Cardiac muscle cell (in vitro differentiated cells and primary cell): ENCODE data around the gene NTSR1. TPM values are rescaled to one million over a fixed set of nuclear protein-coding genes. Genes with fewer than 3 reads are reported as not detected.

Source experiments
- DNase-seq, 2 donors: peaks; one replicate each; pipeline versions ENCODE4 v3.0.0 to v3.0.0-alpha.2; 2010 to 2017; ENCODE audit warnings: low read depth in 1 of 2, low spot score in 1 of 2
- H3K27ac ChIP-seq: fragments of 200-600 bp; sonication (generic); 2 replicates; pipeline ENCODE4 v1.5.1; 2016
- H3K27me3 ChIP-seq: fragments of 200-600 bp; sonication (generic); 2 replicates; pipeline ENCODE4 v1.6.0; 2016; ENCODE audit warnings: control low read depth
- H3K36me3 ChIP-seq: fragments of 200-600 bp; sonication (generic); 2 replicates; pipeline ENCODE4 v1.5.1; 2016; ENCODE audit warnings: control low read depth
- H3K4me1 ChIP-seq: fragments of 200-600 bp; sonication (generic); 2 replicates; pipeline ENCODE4 v1.8.1; 2017; ENCODE audit warnings: low read depth, mild to moderate bottlenecking, mixed run types
- H3K4me3 ChIP-seq: fragments of 200-600 bp; sonication (generic); 2 replicates; pipeline ENCODE4 v1.5.1; 2016; ENCODE audit warnings: mild to moderate bottlenecking
- H3K9me3 ChIP-seq: fragments of 200-600 bp; sonication (generic); 2 replicates; pipeline ENCODE4 v1.5.1; 2017; ENCODE audit warnings: low read depth, mild to moderate bottlenecking, control low read depth
- CTCF ChIP-seq: IDR thresholded peaks from 2 replicates; pipeline ENCODE4 v1.5.1; 2012; ENCODE audit warnings: low read depth, mild to moderate bottlenecking, low read length
- polyA plus RNA-seq: library from polyadenylated mRNA; unstranded; fragments of >200 nt; fragmentation: Nextera tagmentation; extraction: Ambion mirVana; gene quantifications from 2 replicates; pipeline ENCODE4 v1.2.1, GENCODE V29; 2016
- total RNA-seq: library from RNA; depleted of rRNA; stranded (reverse); fragments of >200 nt; gene quantifications from 2 replicates; pipeline ENCODE4 v1.2.3, GENCODE V29; 2016

Gene NTSR1
- total and polyA plus RNA-seq, 2 experiments from 2014 or later: 0.03 TPM; not detected in 1

DNA sequence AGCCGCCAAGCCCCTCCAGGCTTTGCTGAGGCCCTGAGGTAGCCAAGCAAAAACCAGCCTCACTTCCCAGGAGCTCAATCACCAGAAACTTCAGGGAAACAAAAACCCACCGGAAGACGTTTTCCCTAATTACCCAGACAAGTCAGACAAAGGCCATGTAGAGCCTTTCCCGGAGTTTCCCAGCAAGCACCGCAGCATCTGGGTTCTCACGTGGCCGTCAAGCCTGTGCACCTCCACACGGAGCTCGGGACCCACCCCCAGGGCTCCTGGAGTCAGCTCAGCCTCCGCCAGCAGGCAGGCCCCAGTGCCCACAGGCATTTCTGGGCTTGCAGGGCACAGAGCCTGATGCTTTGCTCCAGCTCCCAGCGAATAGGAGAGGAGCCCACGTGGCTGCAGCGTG is 77.5 kb downstream of the NTSR1 start:
- no peaks in the 10 kb centered on the region for H3K27me3 ChIP-seq
- TF ChIP-seq CTCF: no peak
- H3K27ac ChIP-seq: peak overlapping the region; percentile 91
- no peaks in the 10 kb centered on the region for H3K36me3 ChIP-seq
- no peak overlapping the region for H3K4me3 ChIP-seq
- peaks cover 13% of the 10 kb centered on the region for H3K4me1 ChIP-seq
- no peaks in the 10 kb centered on the region for H3K9me3 ChIP-seq
- no peak for DNase-seq

- no peaks in the 10 kb centered on the region for H3K9me3 ChIP-seq
- no peak overlapping the region for H3K4me3 ChIP-seq
- no peaks in the 10 kb centered on the region for H3K27me3 ChIP-seq
- no peak overlapping the region for H3K27ac ChIP-seq
- no peak for TF ChIP-seq CTCF
- H3K4me1 ChIP-seq: peaks cover 15% of the 10 kb centered on the region
- H3K36me3 ChIP-seq: no peaks in the 10 kb centered on the region
- DNase-seq: no peak
Measured at GRCh38 chr20:62787321-62787720, 78.7 kb downstream of the NTSR1 start.

GRCh38 chr20:62787866-62788265 is 79.2 kb downstream of the NTSR1 start:
- DNase-seq: no peak
- Histone ChIP-seq H3K4me1 (peaks cover 15% of the 10 kb centered on the region), H3K36me3 (no peaks in the 10 kb centered on the region), H3K9me3 (no peaks in the 10 kb centered on the region), H3K4me3 (no peak overlapping the region), H3K27me3 (no peaks in the 10 kb centered on the region), H3K27ac (no peak overlapping the region)
- TF ChIP-seq CTCF: no peak

GRCh38 chr20:62788607-62789006 is 80.0 kb downstream of the NTSR1 start:
- H3K27ac ChIP-seq: no peak overlapping the region
- H3K36me3 ChIP-seq: no peaks in the 10 kb centered on the region
- no peak overlapping the region for H3K4me3 ChIP-seq
- H3K9me3 ChIP-seq: no peaks in the 10 kb centered on the region
- no peak for TF ChIP-seq CTCF
- peaks cover 15% of the 10 kb centered on the region for H3K4me1 ChIP-seq
- H3K27me3 ChIP-seq: no peaks in the 10 kb centered on the region
- no peak for DNase-seq

DNA sequence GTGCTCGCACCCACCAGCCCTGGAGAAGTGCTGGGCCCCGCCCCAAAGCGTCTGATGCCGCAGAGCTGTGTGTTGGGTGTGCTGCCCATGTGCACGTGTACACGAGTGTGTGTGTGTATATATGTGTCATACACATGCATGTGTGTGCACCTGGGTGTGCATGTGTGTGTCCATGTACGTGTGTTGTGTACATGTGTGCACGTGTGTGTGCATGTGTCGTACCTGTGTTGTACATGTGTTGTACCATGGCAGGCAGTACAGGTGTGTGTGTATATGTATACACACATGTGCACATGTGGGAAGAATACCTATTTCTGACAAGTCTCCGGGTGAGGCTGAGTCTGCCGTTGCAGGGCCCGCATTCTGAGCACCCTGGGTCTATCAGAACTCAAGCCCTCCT is 81.4 kb downstream of the NTSR1 start:
- Histone ChIP-seq H3K4me1 (peaks cover 15% of the 10 kb centered on the region), H3K27ac (no peak overlapping the region), H3K27me3 (no peaks in the 10 kb centered on the region), H3K36me3 (no peaks in the 10 kb centered on the region), H3K4me3 (no peak overlapping the region), H3K9me3 (no peaks in the 10 kb centered on the region)
- no peak for DNase-seq
- TF ChIP-seq CTCF: no peak
